ENCODE data around the gene CPN2. TPM values are rescaled to one million over a fixed set of nuclear protein-coding genes. Genes with fewer than 3 reads are reported as not detected.

The CPN2 gene
- total RNA-seq, 2 donors from 2014 or later, result 1.3 TPM; not detected in 1

GRCh38 chr3:194396859-194397756 is 46.0 kb upstream of the CPN2 start:
- 33% methylated on average over 45 of the region's 73 CpGs for WGBS
- no peak for TF ChIP-seq POLR2AphosphoS5 (IDR thresholded peaks at IDR 0.05)
- TF ChIP-seq, protein P1, sequence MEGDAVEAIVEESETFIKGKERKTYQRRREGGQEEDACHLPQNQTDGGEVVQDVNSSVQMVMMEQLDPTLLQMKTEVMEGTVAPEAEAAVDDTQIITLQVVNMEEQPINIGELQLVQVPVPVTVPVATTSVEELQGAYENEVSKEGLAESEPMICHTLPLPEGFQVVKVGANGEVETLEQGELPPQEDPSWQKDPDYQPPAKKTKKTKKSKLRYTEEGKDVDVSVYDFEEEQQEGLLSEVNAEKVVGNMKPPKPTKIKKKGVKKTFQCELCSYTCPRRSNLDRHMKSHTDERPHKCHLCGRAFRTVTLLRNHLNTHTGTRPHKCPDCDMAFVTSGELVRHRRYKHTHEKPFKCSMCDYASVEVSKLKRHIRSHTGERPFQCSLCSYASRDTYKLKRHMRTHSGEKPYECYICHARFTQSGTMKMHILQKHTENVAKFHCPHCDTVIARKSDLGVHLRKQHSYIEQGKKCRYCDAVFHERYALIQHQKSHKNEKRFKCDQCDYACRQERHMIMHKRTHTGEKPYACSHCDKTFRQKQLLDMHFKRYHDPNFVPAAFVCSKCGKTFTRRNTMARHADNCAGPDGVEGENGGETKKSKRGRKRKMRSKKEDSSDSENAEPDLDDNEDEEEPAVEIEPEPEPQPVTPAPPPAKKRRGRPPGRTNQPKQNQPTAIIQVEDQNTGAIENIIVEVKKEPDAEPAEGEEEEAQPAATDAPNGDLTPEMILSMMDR (IDR thresholded peaks at IDR 0.05), result no peak
- no peak for TF ChIP-seq POLR2A (IDR thresholded peaks at IDR 0.05)
- Histone ChIP-seq H3K27ac (no peak overlapping the region), H3K27me3 (replicated peaks; ENCODE audit: insufficient read depth) (peaks cover 8% of the 10 kb centered on the region), H3K4me3 (peak overlapping the region in 1 of 2 donors; percentile 3), H3K4me1 (replicated peaks) (no peaks in the 10 kb centered on the region), H3K9me3 (no peaks in the 10 kb centered on the region), H3K36me3 (no peaks in the 10 kb centered on the region)
- intact Hi-C loops (cut with DNase I), result no loop called here
- no peak for DNase-seq (ENCODE audit: low spot score)

GRCh38 chr3:194396539-194396858 is 45.4 kb upstream of the CPN2 start:
- WGBS, result 30% methylated on average over 12 of the region's 13 CpGs
- no peak overlapping the region for H3K27ac ChIP-seq
- TF ChIP-seq POLR2A (IDR thresholded peaks at IDR 0.05) (no peak), POLR2AphosphoS5 (IDR thresholded peaks at IDR 0.05) (no peak)
- TF ChIP-seq, protein P1 (IDR thresholded peaks at IDR 0.05), result no peak
- no peak overlapping the region for H3K4me3 ChIP-seq
- no peak for DNase-seq (ENCODE audit: low spot score)
- peaks cover 8% of the 10 kb centered on the region for H3K27me3 ChIP-seq (replicated peaks; ENCODE audit: insufficient read depth)
- intact Hi-C loops (cut with DNase I), result no loop called here
- H3K4me1 ChIP-seq (replicated peaks), result no peaks in the 10 kb centered on the region
- no peaks in the 10 kb centered on the region for H3K9me3 ChIP-seq
- no peaks in the 10 kb centered on the region for H3K36me3 ChIP-seq

DNA sequence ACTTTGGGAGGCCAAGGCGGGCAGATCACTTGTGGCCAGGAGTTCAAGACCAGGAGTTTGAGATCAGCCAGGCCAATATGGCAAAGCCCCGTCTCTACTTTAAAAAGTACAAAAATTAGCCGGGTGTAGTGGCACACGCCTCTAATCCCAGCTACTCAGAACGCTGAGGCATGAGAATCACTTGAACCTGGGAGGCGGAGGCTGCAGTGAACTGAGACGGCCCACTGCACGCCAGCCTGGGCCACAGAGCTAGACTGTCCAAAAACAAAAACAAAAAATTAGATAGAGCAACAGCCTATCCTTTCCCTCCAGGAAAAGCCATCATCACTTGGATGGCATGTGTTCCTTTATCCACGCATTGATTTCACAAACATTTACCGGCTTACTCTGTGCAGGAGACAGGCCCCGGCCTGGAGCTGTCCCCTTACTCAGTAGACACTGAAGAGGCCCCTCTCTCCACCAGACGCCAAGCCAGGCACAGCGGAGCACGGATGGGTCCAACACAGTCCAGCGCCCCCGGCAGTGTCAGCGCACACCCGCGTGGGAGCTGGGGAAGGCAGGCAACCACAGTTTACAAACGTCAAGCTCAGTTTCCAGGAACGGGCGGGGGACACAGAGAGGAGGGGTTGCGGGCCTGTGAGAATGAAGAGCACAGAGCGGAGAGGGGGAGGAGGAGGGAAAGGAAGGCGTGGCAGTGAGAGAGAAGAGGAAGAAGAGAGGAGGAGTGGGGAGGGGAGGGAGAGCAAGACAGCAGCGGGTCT is 44.8 kb upstream of the CPN2 start:
- H3K27ac ChIP-seq, result no peak overlapping the region

GRCh38 chr3:194395212-194395611 is 44.1 kb upstream of the CPN2 start:
- no peak overlapping the region for H3K27ac ChIP-seq
- peaks cover 8% of the 10 kb centered on the region for H3K27me3 ChIP-seq (replicated peaks; ENCODE audit: insufficient read depth)
- 73% methylated on average over 5 of the region's 5 CpGs for WGBS
- H3K36me3 ChIP-seq, result no peaks in the 10 kb centered on the region
- intact Hi-C loops (cut with DNase I), result no loop called here
- H3K4me3 ChIP-seq, result no peak overlapping the region
- DNase-seq (ENCODE audit: low spot score), result no peak
- H3K9me3 ChIP-seq, result no peaks in the 10 kb centered on the region
- no peaks in the 10 kb centered on the region for H3K4me1 ChIP-seq (replicated peaks)
- TF ChIP-seq, protein P1 (IDR thresholded peaks at IDR 0.05), result no peak
- no peak for TF ChIP-seq POLR2AphosphoS5 (IDR thresholded peaks at IDR 0.05)
- TF ChIP-seq POLR2A (IDR thresholded peaks at IDR 0.05), result no peak

More for the DNA sequence above, 44.8 kb upstream of the CPN2 start:
- intact Hi-C loops (cut with DNase I), result no loop called here
- DNase-seq (ENCODE audit: low spot score), result no peak
- H3K4me1 ChIP-seq (replicated peaks), result no peaks in the 10 kb centered on the region
- TF ChIP-seq, protein P1 (IDR thresholded peaks at IDR 0.05), result no peak
- TF ChIP-seq POLR2A (IDR thresholded peaks at IDR 0.05), result no peak
- H3K27me3 ChIP-seq (replicated peaks; ENCODE audit: insufficient read depth), result peaks cover 8% of the 10 kb centered on the region
- H3K9me3 ChIP-seq, result no peaks in the 10 kb centered on the region
- no peak overlapping the region for H3K4me3 ChIP-seq
- no peaks in the 10 kb centered on the region for H3K36me3 ChIP-seq
- 49% methylated on average over 26 of the region's 26 CpGs for WGBS
